Astrocyte (in vitro differentiated cells and primary cell): ENCODE measurements around the gene AMBP. TPM values are rescaled to one million over a fixed set of nuclear protein-coding genes. Genes with fewer than 3 reads are reported as not detected.

Experiments used
- DNase-seq: peaks from one replicate; pipeline ENCODE4 v3.0.0-alpha.2; 2010; ENCODE audit warnings: low read depth
- FAIRE-seq: peaks from 2 replicates; lab custom pipeline; 2011; peaks lifted over from hg19 to GRCh38; lab: Jason Lieb, UNC
- H2AFZ ChIP-seq: 2 replicates; pipeline ENCODE4 v1.6.0; 2012; ENCODE audit warnings: low read depth, low read length, inconsistent platforms
- H3K27ac ChIP-seq: 2 replicates; pipeline ENCODE4 v1.5.1; 2011; ENCODE audit warnings: low read depth, low read length, inconsistent platforms
- H3K27me3 ChIP-seq: 2 replicates; pipeline ENCODE4 v1.6.0; 2011; ENCODE audit warnings: low read length, inconsistent platforms; ENCODE audit not compliant: insufficient read depth
- H3K36me3 ChIP-seq: 2 replicates; pipeline ENCODE4 v1.5.1; 2011; ENCODE audit warnings: low read length, inconsistent platforms; ENCODE audit not compliant: insufficient read depth
- H3K4me1 ChIP-seq: 2 replicates; pipeline ENCODE4 v1.5.1; 2011; ENCODE audit warnings: low read length, inconsistent platforms; ENCODE audit not compliant: insufficient read depth
- H3K4me2 ChIP-seq: 2 replicates; pipeline ENCODE4 v1.6.0; 2012; ENCODE audit warnings: low read length, inconsistent platforms
- H3K4me3 ChIP-seq: 2 replicates; pipeline ENCODE4 v1.5.1; 2011; ENCODE audit warnings: low read depth, mild to moderate bottlenecking, low read length, inconsistent platforms; ENCODE audit not compliant: insufficient read depth
- H3K79me2 ChIP-seq: 2 replicates; pipeline ENCODE4 v1.6.0; 2012; ENCODE audit warnings: mild to moderate bottlenecking, low read length, inconsistent platforms; ENCODE audit not compliant: insufficient read depth
- H3K9ac ChIP-seq: 2 replicates; pipeline ENCODE4 v1.6.0; 2012; ENCODE audit warnings: mild to moderate bottlenecking, low read length, inconsistent platforms
- H3K9me3 ChIP-seq: 2 replicates; pipeline ENCODE4 v1.5.1; 2012; ENCODE audit warnings: low read depth, mild to moderate bottlenecking, low read length, inconsistent platforms; ENCODE audit not compliant: insufficient read depth
- H4K20me1 ChIP-seq: 2 replicates; pipeline ENCODE4 v1.6.0; 2012; ENCODE audit warnings: low read length, inconsistent platforms; ENCODE audit not compliant: insufficient read depth
- H3K27ac Mint-ChIP-seq: one replicate; pipeline ENCODE4 v1.8.0; 2021; ENCODE audit warnings: mild to moderate bottlenecking, mixed read lengths; ENCODE audit not compliant: unreplicated experiment
- H3K27me3 Mint-ChIP-seq: one replicate; pipeline ENCODE4 v1.8.0; 2021; ENCODE audit warnings: low read depth, mixed read lengths; ENCODE audit not compliant: unreplicated experiment
- H3K36me3 Mint-ChIP-seq: one replicate; pipeline ENCODE4 v1.8.0; 2021; ENCODE audit warnings: low read depth, mixed read lengths; ENCODE audit not compliant: unreplicated experiment
- H3K4me1 Mint-ChIP-seq: one replicate; pipeline ENCODE4 v1.8.0; 2021; ENCODE audit warnings: low read depth, mixed read lengths; ENCODE audit not compliant: unreplicated experiment
- H3K4me3 Mint-ChIP-seq: one replicate; pipeline ENCODE4 v1.8.0; 2021; ENCODE audit warnings: mild to moderate bottlenecking, moderate library complexity, mixed read lengths; ENCODE audit not compliant: unreplicated experiment
- H3K9me3 Mint-ChIP-seq: one replicate; pipeline ENCODE4 v1.8.0; 2021; ENCODE audit warnings: mild to moderate bottlenecking, mixed read lengths; ENCODE audit not compliant: unreplicated experiment
- EZH2 ChIP-seq: IDR thresholded peaks from 2 replicates; pipeline ENCODE4 v1.6.1; 2012; ENCODE audit warnings: mild to moderate bottlenecking, low read length, inconsistent platforms; ENCODE audit not compliant: insufficient read depth
- total RNA-seq: library from RNA; stranded (reverse); gene quantifications from 2 replicates; pipeline ENCODE4 v1.2.1, GENCODE V29; 2021
- TF ChIP-seq, protein P1 (sequence below): IDR thresholded peaks from 2 replicates; pipeline ENCODE4 v1.5.1; 2011; ENCODE audit warnings: low read depth, mild to moderate bottlenecking, inconsistent platforms, low read length, moderate library complexity; ENCODE audit not compliant: insufficient read depth

The AMBP gene
- total RNA-seq, 1 donor from 2014 or later = not detected

DNA sequence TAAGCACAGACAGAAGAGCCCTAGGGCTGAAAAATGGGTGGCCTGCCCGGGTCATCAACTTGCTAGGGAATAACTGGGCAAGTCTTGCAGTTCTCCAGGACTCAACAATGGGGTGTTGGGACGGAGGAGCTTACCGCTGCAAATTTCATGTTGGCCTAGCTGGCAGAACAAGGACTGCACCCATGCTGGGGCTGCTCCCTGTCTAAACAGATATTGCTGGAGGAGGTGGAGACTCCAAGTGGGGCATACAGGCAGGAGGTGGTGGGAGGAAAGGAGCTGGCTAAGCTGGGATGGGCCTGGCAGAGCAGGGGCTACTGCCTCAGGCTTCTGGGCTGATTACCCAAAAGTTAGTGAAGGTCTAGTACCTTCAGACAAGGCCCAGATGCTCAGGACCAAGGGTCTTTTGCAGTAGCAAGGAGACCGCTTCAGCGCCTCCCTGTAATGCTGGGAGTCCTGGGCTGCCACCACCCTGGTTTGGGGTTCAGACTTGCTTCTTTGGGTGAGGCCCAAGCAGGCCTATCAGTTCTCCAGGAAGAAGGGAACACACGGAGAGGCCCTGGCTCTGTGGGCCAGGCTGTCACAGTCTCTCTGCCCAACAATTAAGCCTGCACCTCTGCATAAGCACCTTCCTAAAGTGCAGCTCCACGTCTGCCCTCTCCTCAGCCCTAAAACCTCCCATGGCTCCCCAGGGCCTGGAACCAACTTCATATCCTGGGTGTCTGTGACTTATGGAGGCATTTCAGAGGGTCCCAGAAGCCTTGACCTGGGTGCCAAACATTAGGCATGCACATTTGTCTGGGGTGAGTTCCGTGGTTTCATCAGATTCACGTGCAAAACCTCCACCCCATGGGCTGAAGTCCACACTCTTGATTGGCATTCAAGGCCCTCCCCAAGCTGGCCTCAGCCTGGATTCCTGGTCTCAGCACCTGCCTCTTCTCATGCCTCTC lies 45.2 kb upstream of the AMBP start:
- DNase-seq = no peak
- no peak for FAIRE-seq
- Mint-ChIP-seq H3K9me3 (peaks cover 7% of the 10 kb centered on the region), H3K4me3 (no peak overlapping the region), H3K36me3 (no peaks in the 10 kb centered on the region), H3K27ac (no peak overlapping the region), H3K27me3 (peaks cover 72% of the 10 kb centered on the region), H3K4me1 (no peaks in the 10 kb centered on the region)
- H4K20me1 ChIP-seq = no peaks in the 10 kb centered on the region
- no peak overlapping the region for H3K4me2 ChIP-seq
- no peaks in the 10 kb centered on the region for H3K79me2 ChIP-seq
- H2AFZ ChIP-seq = no peak overlapping the region
- no peak for TF ChIP-seq EZH2
- TF ChIP-seq, protein P1, sequence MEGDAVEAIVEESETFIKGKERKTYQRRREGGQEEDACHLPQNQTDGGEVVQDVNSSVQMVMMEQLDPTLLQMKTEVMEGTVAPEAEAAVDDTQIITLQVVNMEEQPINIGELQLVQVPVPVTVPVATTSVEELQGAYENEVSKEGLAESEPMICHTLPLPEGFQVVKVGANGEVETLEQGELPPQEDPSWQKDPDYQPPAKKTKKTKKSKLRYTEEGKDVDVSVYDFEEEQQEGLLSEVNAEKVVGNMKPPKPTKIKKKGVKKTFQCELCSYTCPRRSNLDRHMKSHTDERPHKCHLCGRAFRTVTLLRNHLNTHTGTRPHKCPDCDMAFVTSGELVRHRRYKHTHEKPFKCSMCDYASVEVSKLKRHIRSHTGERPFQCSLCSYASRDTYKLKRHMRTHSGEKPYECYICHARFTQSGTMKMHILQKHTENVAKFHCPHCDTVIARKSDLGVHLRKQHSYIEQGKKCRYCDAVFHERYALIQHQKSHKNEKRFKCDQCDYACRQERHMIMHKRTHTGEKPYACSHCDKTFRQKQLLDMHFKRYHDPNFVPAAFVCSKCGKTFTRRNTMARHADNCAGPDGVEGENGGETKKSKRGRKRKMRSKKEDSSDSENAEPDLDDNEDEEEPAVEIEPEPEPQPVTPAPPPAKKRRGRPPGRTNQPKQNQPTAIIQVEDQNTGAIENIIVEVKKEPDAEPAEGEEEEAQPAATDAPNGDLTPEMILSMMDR = no peak
- no peak overlapping the region for H3K4me3 ChIP-seq
- no peaks in the 10 kb centered on the region for H3K4me1 ChIP-seq
- no peak overlapping the region for H3K27ac ChIP-seq
- H3K9me3 ChIP-seq = peaks cover 9% of the 10 kb centered on the region
- no peaks in the 10 kb centered on the region for H3K36me3 ChIP-seq
- H3K9ac ChIP-seq = no peak overlapping the region
- peaks cover 17% of the 10 kb centered on the region for H3K27me3 ChIP-seq

DNA sequence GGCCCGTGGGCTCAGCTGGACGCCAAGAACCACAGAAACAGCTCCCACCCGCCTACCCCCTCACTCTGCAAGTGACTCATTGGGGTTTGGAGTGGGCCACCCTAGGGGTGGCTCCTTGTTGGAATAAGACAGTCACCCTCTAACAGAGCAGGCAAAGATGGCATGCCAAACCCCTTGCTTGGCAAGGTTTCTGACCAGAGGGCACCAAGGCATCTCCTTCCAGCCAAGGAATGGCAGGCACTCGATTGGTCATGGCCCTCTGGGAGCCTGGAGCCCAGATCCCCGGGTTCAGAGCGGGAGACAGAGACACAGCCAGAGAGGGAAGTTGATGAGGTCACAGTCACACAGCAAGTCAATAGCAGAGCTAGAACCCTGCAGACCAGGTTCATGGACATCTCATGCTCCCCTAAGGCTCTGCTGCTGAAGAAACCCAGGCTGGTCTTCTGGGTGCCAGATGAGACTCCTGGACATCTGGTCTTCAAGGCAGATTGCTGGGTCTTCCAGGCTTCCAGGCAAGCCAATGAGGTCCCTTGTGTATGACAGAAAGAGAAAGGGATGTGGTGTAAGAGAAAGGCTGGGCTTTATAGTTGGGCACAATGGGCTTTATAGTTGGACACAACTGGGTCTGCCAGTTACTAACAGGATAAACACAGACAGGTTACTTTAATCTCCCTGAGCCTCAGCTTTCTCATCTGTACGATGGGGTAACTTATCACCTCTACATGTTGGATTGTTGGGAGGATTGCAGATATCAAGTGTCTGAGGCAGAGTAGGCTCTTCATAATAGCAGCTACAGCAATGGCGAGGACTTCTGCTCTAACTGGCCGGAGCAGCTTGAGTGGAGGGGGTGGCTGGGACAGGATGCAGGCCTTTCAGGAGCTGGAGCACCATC lies 44.3 kb upstream of the AMBP start:
- H3K4me1 ChIP-seq = no peaks in the 10 kb centered on the region
- H3K27me3 Mint-ChIP-seq = peaks cover 73% of the 10 kb centered on the region
- DNase-seq = no peak
- peaks cover 1% of the 10 kb centered on the region for H3K9me3 ChIP-seq
- no peak overlapping the region for H3K27ac Mint-ChIP-seq
- no peak overlapping the region for H3K4me3 Mint-ChIP-seq
- FAIRE-seq = no peak
- H3K27me3 ChIP-seq = peaks cover 22% of the 10 kb centered on the region
- no peaks in the 10 kb centered on the region for H3K36me3 ChIP-seq
- no peaks in the 10 kb centered on the region for H3K79me2 ChIP-seq
- H3K4me2 ChIP-seq = no peak overlapping the region
- H2AFZ ChIP-seq = no peak overlapping the region
- no peaks in the 10 kb centered on the region for H4K20me1 ChIP-seq
- peaks cover 3% of the 10 kb centered on the region for H3K9me3 Mint-ChIP-seq
- no peaks in the 10 kb centered on the region for H3K36me3 Mint-ChIP-seq
- H3K4me1 Mint-ChIP-seq = no peaks in the 10 kb centered on the region
- no peak for TF ChIP-seq EZH2
- H3K27ac ChIP-seq = no peak overlapping the region
- no peak overlapping the region for H3K9ac ChIP-seq
- no peak overlapping the region for H3K4me3 ChIP-seq
